Skeletal muscle cell (primary cell): ENCODE measurements around the gene CERT1.
"Not testable (repeated sequence)": the region's sequence is repeated elsewhere in the genome, so short reads cannot be mapped to it uniquely, and the experiment has no call there.

ENCODE experiments used
- DNase-seq: peaks from one replicate; pipeline ENCODE4 v3.0.0-alpha.2; 2010; ENCODE audit warnings: low read depth
- H3K4me3 ChIP-seq: 2 replicates; pipeline ENCODE4 v1.5.1; 2011; ENCODE audit warnings: low read depth, mild to moderate bottlenecking, control low read depth, low read length, moderate library complexity

CERT1 gene

DNA sequence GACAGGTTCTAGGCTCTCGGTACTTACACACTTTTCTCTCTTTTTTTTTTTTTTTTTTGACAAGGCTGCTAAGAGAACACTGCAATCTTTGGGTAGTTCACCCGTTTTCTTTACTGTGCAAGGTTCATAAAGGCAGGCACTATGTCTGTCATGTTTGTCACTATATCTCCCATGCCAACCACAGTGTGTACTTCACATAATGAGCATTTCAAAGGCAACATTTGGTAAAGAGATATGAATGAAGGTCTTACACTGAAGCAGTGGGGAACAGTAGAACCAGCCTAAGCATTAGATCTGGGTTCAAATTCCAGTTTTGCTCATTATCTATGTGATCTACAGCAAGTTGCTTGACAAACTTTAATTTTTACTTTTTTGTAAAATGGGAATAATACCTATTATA, 175.9 kb downstream of the CERT1 start:
- H3K4me3 ChIP-seq, result no peak overlapping the region

DNA sequence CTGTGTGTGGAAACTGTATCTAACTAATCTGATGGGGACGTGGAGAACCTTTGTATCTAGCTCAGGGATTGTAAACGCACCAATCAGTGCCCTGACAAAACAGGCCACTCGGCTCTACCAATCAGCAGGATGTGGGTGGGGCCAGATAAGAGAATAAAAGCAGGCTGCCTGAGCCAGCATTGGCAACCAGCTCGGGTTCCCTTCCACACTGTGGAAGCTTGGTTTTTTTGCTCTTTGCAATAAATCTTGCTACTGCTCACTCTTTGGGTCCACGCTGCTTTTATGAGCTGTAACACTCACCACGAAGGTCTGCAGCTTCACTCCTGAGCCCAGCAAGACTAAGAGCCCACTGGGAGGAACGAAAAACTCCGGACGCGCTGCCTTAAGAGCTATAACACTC, 177.0 kb downstream of the CERT1 start:
- H3K4me3 ChIP-seq, result not testable (repeated sequence)

More for the DNA sequence above, 175.9 kb downstream of the CERT1 start:
- DNase-seq, result no peak

DNA sequence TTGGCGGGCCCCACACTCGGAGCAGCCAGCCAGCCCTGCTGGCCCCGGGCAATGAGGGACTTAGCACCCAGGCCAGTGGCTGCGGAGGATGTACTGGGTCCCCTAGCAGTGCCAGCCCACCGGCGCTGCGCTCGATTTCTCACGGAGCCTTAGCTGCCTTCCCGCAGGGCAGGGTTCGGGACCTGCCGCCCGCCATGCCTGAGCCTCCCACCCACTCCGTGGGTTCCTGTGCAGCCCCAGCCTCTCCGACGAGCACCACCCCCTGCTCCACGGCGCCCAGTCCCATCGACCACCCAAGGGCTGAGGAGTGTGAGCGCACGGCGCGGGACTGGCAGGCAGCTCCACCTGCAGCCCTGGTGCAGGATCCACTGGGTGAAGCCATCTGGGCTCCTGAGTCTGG, 177.7 kb downstream of the CERT1 start:
- H3K4me3 ChIP-seq, DNase-seq: not testable (repeated sequence)

More for the DNA sequence above, 177.0 kb downstream of the CERT1 start:
- not testable (repeated sequence) for DNase-seq

DNA sequence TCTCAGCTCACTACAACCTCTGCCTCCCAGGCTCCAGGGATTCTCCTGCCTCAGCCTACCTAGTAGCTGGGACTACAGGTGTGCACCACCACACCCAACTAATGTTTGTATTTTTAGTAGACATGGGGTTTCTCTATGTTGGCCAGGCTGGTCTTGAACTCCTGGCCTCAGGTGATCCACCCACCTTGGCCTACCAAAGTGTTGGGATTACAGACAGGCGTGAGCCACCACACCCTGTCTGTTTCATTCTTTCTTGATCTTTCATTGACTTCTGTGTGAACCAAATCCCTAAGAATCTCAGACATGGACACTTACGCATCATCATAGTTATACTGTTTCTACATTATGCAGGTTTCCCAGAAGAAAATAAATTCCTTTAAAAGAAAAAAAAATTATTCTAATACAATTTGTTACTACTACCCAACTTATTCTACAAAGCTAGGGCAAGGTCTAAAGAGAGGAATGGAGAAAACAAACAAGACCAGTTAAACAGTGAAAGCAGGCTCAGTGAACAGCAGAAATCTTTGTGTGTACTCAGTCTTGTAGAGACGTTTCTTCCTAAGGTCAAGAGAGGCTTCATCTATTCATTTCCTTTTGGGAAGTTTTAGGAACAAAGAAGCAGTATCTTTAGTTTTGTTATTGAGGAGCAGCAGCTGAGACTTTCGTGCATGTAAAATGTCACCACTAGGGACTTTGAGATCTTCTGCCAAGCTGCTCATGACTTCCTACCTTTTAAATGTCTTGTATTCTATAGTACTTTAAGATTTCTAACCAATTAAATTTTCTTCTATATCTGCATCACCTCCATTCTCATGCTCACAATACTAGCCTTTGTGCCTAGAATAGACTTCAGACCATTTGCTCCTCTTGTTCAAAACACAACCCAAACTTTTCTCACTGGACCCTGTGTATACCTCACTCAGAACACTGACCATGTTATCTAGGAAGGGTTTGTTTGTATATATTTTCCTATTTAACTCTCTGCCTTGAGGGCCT, 180.0 kb downstream of the CERT1 start:
- no peak overlapping the region for H3K4me3 ChIP-seq
- no peak for DNase-seq

- H3K4me3 ChIP-seq, result no peak overlapping the region
- DNase-seq, result no peak
Measured at GRCh38 chr5:75330404-75330803, 181.0 kb downstream of the CERT1 start.
